GM19023 (cell line): ENCODE results near the gene NUDCD3.

Source experiments
- ATAC-seq: cut with Tn5 transposase; IDR thresholded peaks from one replicate; pipeline ENCODE4 v1.9.1; 2021; ENCODE audit warnings: mild to moderate bottlenecking, moderate library complexity; ENCODE audit not compliant: unreplicated experiment

The NUDCD3 gene

DNA sequence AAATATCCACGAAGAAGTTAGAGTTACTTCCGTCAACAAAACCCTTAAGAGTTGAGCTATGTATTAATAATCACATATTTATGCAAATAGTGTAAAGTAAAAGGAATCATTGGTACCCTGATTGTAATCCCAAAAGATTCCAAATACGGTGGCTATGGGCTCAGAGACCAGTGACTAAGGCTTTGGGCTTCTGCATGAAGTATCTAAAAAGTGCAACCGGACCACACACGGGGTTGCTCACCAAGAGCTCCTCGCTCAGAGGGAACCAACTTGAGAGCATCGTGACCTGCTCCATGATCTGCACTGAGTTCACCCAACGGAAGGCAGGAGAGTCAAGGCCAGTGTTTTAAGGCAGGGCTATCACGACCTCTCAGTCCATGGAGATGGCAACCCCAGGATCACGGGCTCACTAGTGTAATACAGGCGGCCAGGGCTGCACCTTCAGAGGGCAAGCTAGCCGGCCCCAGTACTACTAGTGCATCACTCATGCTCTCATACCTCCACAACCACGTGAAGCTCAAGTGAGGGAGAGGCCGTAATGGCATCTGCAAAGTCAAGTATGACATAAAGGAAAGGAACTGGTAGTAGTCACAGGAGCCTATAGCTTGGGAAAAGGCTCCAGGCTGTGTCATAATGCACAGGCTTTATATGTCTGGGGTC, 87.9 kb downstream of the NUDCD3 start:
- ATAC-seq, result no peak

DNA sequence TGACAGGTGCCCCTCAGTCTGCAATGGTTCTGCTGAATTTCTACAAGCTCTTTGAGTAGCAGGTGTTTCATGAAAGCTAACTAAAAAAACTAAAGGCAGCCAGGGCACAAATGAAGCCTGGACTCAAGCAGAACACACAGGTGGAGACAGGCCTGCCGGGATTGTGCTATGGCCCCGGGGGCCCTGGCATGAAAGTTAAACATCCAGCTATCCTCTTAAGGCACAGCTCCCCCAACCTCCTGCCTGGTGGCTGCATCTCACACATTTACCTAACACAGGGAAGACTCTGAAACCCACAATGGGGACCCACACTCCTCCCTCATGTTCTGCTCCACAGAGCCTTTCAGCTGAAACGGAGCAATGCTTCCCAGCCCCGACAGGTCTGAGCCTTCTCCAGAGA, 88.8 kb downstream of the NUDCD3 start:
- no peak for ATAC-seq

DNA sequence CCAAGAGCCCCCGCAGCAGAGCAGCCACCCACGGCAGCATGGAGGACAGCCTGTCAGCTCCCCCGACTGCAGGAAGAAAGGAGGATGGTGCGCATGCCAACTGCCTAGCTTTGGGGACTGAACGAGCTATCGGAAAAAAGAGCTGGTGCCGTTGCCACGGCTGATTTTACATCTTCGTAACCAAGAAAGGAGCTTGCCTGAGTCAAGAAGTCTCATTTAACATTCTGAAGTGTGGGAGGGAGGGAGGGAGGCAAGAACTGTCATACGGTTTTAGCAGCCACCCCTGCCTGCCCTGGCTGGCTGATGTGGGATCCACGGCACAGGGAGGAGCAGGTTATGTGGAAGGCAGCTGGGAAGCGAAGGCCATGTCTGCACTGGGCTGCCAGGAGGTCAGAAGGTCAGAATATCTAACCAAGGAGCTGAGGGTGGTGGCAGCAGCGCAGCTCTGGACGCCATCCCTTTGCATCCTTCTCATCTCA, 90.4 kb downstream of the NUDCD3 start:
- no peak for ATAC-seq

DNA sequence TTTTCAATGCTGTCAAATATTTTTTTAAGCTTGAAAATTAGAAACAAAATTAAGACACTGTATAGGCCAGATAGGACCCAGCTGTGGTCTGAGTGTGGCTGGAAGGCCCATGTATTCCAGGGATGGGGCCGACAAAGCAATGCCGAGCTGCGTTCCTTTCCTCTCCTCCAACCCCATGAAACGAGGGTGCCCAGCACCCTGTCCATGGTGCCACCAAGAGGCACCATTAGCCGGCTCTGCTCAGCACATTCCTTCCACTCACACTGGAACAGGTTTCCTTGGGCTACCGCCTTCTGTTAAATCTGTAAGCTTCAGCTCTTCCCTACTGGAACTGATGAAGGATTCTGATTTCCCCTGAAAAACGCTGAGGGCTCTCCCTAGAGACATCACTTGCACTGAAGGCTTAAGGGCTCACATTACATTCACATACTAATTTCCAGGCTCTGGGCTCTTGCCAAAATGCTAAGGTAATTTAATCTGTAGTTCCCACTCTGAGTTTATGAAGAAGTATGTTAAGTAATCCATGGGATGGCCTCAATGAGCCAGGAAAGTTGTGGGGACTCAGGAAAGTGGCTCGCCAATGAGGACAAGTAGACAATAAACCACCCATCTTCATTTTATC, 91.4 kb downstream of the NUDCD3 start:
- ATAC-seq, result no peak

DNA sequence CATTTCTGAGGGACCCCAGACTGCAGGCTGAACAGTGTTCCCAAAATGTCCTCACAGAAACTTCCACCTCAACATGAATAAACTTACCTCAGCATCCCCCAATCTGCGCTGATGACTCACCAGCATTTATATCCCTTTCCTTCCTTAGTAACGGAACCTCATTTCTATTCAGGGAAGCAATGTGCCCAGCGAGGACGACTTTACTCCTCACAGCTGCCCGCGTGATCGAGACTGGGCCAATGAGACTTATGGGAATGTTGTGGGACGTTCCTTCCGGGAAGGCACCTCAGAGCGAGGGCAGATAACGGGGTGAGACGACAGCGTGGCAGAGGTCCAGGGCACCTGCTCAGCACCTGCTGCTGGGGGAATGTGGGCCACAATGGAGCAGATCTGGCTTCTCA, 91.9 kb downstream of the NUDCD3 start:
- ATAC-seq, result no peak

DNA sequence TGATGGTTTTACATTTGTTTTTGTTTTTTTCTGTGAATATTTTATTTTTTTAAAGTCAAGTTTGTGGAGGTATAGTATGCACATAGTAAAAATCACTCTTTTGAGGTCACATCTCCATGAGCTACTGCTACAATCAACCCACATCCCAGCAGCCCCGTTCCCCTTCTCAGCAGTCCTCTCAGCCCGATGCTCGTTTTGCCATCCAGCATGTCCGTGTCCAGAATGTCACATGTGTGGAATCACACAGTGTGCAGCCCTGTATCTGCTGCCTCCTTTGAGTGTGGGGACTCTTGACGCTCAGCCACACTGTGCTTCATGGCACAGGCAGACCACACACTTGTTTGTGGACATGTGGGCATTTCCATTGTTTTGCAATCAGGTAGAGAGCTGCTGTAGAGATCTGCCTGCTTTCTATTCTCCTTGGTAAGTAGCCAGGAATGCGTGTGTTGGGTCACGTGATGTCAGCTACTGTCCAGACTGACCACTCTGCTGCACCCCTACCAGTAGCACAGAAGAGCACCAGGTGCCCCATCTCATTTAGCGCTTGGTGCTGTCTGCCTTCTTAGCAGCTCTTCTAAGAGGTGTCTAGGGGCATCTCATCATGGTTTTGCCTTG, 93.4 kb downstream of the NUDCD3 start:
- ATAC-seq, result no peak

DNA sequence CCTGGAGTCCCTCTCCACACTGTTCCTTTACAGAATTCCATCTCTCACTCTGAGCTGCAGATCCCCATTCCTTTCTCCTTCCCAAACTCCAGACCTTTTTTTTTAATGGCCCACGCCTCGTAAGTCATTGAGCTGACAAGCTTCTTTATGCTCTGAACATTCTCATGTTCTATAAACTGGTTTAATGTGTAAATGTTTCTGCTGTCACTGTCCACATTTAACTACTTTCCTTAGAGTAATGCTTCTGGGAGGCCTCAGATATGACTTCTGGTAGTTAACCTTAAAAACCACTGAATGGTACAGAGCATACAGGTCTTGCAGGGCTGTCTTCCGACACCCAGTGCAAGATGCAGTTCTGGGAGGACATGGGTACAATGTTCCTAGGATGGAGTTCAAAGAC, 94.0 kb downstream of the NUDCD3 start:
- ATAC-seq, result no peak

DNA sequence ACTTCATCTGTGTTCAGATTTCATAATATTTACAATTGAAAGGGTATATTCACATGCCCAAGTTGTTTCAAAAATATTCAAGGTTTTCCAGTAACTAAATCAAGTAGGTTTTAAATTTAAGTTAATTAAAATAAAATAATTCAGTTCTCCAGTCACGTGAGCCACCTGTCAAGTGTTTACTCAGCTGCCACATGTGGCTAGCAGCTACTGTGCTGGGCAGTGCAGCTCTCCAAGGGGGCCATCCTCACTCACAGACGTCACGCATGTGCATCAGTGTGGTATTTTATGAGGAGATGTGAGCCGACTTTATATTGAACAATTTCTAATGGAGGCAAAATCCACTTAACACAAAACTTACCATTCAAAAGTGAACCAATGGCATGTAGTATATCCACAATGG, 95.4 kb downstream of the NUDCD3 start:
- ATAC-seq, result no peak

DNA sequence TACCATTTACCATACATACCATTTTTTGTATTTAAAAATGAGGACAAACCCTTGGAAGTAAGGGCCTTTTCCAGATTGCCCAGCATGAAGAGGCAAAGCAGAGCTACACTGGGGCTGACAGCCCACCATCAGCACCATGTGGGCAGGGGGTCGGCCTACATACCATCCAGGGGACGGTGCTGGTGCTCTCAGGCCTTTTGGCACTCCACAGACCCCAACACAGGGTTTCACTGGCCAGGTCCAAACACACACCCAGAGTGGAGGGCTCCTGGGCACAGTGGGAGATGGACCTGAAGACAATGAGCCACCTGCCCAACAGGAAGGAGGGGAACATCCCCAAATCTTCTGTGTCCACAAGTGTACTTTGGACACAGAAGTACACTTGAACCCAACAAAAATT, 95.8 kb downstream of the NUDCD3 start:
- no peak for ATAC-seq

DNA sequence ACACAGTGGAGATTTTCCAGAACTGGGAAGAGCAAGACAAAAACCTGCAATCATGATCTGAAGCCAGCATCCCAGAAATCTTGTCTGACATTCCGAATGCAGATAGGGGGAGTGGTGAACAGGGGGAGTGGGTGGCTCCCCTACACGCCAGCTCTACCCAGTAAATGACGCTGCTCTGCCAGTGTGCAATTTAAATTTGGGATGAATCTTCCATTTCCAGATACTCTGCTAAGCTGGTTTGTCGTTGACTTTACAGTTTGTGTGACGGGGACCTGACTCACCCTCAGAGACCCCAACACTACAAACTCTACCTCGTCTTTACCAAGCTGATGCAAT, 96.4 kb downstream of the NUDCD3 start:
- no peak for ATAC-seq

DNA sequence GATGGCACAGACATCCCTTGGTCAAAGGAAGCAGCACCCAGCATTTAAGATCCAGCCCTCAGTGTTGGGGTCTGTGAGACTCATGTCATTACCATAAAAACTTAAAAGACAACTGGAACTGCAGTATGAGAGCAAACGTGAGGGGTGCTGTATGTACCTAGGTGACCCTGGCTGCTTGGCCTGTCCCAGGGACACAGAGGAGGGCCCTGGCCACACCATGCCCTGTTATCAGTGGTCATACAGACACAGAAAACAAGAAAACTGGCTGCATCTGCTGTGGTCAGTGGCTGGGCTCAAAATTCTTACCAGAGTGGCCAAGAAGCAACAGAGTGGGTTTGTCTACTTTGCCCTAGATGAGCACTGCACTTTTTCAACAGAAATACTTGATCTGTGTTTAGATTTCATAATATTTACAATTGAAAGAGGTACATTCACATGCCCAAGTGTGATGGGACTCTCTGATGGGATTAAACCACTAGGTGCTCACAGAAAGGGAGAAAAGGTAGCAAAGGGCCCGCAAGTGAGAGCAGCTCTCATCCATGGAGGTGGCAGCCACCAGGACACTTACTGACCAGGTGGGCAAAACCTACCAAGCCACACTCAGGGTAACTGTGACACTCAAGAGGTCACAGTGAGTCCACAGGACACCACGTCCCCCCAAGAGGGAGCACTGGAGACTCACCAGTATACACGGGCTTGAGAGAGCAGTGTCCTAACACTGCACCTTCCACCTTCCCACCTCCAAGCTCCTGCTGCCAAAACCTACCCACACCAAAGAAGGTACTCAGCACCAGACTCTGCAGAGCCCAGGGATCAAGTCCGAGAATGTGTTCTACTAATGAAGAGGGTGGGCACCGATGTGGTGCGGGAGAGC, 97.0 kb downstream of the NUDCD3 start:
- no peak for ATAC-seq

DNA sequence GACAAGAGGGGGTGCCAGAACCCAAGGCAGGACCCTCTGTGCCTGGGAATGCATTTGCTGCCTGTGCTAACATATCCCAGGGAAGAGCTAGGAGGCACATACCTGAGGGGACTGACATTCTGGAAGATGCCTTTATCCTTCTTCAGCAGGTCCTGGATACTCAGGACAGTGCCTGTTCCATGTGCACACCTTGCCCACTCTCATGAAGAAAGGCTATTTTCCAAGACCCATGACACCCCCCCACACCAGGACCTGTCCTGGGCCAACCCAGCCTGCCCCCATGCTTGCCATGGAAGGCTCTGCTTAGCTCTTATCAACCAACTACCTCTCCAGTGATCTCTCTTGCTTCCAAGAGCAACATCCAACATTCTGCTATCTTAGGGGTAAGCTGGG, 97.8 kb downstream of the NUDCD3 start:
- no peak for ATAC-seq

DNA sequence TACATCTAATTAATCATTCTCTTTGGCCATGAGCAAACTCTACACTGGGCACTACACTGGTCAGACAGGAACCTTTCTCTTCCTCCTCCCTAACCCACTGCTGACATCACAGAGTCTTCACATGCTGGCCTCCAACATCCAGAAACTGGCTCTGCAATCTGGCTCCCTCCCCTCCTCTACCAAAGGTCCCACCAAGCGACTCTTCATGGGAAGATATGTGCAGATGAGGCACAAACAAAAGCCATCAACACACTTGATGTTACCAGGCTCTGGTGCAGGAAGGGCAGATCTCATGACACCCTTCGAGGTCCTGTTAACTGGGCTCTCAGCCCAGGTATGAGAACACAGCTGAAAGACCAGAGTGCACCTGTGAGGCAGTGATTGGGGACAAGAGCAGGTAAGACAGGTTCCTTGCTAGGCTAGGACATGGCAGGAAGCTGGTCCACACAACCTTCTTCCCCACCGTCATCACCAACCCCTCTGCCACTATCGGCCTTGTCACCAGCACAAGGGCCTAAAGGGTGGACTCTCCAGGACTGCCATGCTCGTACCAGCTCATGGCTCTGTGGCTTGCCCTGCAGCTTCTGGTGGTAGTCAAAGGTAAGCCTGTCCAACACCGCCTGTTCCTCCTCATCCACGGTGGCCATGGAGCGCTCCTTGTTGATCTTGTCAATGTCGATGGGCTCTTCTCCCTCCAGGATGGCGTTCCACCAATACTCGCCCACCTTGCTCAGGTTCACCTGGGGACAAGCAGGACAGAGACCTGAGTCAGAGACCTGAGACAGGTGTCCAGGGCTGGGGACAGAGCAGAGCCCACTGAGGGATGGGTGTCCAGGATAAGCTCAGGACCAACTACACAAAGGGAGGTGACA, 98.5 kb downstream of the NUDCD3 start:
- no peak for ATAC-seq

DNA sequence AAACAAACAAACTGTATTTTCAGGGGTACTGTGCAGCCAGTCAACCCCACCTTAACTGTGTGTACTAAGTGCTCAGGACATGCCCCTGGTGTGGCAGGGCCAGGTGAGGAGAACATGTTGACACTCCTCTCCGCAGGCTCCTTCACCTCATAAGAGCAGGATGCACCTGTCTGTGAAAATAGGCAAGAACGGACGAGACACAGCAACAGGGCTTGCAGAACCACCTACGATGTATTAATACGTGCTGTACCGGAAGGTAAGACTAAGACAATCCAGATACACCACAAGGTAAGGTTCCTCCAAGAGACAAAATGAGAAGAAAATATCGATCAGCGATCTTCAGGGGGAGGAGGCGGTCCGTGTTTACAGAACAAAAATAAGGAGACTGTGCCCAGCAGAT, 99.3 kb downstream of the NUDCD3 start:
- ATAC-seq, result no peak

DNA sequence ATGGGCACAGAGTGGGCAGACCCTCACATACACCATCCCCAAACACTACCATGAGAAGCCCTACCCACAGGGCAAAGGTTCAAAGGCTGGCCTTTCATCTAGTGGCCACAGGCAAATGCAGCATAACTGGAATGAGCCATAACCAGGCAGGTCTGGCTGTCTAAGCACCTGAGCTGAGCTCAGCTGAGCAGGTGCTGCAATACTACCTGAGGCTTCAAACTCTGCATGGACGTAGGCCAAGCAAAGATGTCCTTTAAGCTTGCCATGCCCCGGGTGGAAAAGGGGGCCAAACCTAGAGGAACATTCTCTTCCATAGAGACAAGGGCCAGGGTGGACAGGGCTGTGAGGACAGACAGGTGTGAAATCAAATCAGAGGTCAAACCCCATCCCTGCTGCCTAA, 99.8 kb downstream of the NUDCD3 start:
- ATAC-seq, result no peak

DNA sequence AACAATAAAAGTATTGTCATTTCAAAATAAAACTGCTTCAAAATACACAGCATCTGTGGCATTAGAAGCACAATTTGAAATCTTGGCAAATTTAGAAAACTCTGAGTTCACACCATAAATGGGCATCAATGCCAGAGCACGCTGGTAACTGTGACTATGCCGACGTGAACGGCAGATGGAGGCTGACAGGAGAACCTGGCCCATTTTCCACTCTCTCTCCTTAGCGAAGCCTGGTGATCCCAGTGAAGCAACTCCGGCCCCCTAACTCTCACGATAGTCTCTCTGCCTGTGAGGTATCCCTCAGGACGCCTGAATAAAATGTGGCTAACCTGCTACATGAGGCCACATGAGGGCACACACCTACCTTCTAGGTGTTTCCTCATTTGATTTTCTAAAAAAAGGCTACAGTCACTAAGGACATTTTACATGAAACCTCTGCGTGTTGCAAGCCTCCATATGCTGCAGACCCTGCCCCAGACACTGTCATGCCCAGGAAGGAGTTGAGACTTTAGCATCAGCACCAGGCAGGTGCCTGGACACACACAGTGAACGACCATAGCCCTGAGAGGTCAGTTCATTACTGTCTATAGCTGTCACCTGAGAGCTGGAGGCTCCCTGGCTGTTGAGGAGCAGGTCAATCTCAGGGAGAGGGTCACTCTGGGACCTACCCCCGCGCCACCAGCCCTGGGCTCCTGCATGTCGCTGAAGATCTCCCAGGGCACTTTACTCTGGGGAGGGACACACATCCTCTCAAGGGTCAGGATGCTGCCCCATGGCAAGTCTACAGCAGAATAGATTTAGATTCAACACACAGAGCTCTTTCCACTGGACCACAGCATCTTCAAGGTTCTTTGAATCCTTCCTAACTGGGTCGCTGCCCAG, 102.1 kb downstream of the NUDCD3 start:
- ATAC-seq, result no peak

DNA sequence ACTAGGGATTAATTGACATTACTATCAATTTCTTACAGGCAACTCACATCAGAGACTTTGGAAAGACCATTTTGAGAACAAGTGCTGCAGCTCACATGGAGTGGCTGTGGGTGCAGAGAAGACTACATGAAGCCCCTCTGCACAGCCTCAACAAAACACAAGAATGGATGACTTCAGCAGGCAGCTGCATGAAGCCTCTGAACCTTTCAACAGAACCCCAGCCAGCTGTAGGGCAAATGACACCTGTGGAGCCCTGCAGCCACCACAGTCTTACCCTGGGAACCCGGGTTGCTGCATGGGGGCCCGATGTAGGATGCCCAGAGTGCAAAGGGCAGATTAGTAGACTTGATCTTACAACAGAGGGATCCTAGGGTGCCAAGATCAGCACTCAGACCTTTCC, 103.1 kb downstream of the NUDCD3 start:
- ATAC-seq, result no peak

DNA sequence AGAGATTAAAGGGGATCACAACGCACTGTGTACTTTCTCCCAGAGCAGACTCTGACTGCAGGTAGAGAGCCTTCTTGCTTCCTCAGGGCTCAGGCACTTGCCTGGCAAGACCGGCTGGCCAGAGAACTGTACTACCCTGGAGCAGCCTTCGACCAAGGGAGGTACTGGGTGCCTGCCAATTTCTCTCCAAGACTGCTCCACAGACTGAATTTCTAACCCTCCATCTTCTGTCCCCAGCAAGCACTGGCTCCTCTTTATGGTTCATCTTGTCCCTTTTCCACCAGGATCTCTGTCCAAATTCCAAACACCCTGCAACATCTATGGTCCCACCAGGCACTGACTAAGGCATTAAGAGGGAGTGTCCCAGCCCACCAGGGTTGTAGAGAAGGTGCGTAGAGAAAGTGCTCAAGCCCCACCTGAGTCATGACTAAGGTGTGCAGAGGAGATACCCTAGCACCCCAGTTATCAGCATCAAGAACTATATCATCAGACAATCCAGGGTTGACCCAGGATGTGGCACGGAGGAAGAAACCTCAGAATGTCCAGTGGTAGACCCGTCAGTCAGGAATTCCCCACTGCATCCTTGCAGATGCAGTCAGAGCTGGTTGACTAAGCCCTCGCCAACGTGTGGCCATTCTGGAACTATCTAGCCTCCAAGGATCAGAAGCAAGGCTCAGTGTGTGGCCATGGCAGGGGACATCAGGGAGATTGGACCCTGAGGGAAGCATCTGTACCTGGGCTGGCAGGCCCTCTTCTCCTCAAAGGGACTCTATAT, 104.1 kb downstream of the NUDCD3 start:
- ATAC-seq, result no peak
